GM12801 (cell line): ENCODE data around the gene ST6GALNAC3.

Experiments
- CTCF ChIP-seq: IDR thresholded peaks from one replicate; pipeline ENCODE4 v1.5.1; 2011; ENCODE audit warnings: control low read depth; ENCODE audit not compliant: insufficient read length; ENCODE audit errors: extremely low read depth

Gene ST6GALNAC3

DNA sequence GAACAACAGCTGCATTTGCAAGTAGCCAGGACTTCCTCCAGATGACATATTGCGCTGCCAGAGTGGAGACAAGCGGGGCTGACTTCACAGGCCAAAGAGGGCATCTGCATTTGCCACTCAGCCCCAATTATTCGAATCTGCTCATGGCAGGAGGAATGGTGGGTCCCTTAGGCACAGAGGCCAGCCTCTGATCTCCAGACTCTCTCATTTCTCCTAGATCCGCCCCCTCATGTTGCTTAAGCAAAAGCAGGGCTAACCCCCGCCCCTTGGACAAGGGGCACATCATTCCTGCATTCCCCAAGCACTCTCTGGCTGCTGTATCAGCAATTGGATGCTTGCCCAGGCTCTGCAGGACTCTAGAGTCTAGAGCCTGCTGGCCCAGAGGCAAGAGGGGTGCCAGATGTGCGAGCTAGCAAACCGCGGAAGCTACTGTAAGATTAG, 262.4 kb downstream of the ST6GALNAC3 start:
- TF ChIP-seq CTCF = no peak

GRCh38 chr1:76337542-76338219, 263.1 kb downstream of the ST6GALNAC3 start:
- no peak for TF ChIP-seq CTCF

GRCh38 chr1:76340056-76340455, 265.5 kb downstream of the ST6GALNAC3 start:
- no peak for TF ChIP-seq CTCF

DNA sequence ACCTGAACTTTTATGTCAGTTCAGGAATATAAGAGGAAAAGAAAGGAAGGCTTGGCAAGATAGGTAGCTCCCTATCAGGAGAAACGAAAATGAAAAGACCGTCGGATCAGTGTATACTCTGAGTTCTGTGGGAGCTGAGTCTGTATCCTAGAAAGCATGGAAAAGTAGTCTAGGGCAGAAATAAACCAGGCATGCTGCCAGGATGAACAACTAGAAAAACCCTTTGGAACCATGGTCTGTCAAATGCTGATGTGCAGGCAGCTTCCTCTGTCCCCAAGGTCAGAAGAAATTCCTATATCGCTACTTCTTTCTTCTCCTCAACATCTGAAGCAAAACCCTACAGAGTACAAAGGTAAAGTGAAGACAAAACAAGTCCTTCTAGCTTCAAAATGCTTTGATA, 268.8 kb downstream of the ST6GALNAC3 start:
- TF ChIP-seq CTCF = no peak

- TF ChIP-seq CTCF = no peak
These were observed 277.1 kb downstream of the ST6GALNAC3 start for GRCh38 chr1:76351655-76352054.

DNA sequence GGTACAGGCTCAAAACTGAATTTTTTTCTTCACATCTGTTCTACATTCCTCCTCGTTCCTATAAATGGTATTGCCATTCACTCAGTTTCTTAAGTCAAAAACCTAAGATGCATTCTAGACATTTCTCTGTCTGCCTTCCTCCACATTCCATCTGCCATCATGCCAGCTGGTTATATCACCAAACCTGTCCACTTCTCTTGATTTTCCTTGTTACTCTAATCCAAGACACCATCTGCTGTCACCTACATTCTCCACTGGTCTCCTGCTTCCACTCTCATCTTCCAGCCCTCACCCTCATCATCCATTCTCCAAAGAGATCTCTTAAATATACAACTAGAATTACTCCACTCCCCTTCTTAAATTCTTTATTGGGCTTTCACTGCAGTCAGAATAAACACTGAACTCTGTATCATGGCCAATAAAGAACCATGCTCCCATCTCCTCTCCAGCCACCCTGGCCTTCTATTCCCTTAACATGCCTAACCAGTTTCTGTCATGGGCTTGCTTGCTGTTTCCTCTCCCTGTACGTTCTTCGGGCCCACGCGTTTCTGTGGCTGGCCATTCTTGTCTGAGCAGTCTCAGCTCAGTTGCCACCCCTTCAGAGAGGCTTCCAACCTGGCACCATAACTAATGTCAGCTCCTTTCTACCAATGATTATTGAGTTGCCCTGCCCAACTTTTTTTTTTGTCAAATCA, 278.3 kb downstream of the ST6GALNAC3 start:
- TF ChIP-seq CTCF = no peak

GRCh38 chr1:76354236-76354635, 279.7 kb downstream of the ST6GALNAC3 start:
- no peak for TF ChIP-seq CTCF
